ENCODE data around the gene CCDC137. TPM values are rescaled to one million over a fixed set of nuclear protein-coding genes. Genes with fewer than 3 reads are reported as not detected.
A peak's percentile ranks its signal among the peaks of the same experiment; 100 is the strongest.

Gene CCDC137
- total and polyA plus RNA-seq, 2 of the 13 experiments (the other 11 are each of a cell fraction or from before 2014, with no cell fraction given): 14.6 to 39.1 TPM

DNA sequence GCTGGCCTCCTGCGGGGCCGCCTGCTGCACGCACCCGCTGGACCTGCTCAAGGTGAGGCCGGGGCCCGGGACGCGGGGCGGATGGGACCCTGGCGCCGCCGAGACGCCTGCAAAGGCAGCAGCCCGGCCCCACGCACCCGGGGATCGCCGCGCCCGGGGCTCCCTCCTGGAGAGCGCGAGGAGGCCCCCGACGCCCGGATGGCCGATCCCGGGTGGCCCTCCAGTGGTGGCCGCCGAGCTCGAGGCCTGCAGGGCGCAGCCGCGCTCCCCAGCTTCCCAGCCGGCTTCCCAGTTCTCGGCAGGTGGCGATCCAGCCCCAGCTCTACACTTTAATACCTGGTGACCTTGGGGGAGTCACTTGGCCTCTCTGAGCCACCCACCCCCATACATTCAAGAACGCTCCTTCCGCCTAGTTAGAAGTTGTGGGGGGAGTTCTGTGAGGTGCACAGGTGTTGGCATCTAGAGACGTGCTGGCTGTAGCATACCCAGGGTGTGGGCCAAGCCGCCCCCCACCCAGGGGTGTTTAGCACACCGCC, 46.0 kb downstream of the CCDC137 start (continued):
- TF ChIP-seq, protein P1, sequence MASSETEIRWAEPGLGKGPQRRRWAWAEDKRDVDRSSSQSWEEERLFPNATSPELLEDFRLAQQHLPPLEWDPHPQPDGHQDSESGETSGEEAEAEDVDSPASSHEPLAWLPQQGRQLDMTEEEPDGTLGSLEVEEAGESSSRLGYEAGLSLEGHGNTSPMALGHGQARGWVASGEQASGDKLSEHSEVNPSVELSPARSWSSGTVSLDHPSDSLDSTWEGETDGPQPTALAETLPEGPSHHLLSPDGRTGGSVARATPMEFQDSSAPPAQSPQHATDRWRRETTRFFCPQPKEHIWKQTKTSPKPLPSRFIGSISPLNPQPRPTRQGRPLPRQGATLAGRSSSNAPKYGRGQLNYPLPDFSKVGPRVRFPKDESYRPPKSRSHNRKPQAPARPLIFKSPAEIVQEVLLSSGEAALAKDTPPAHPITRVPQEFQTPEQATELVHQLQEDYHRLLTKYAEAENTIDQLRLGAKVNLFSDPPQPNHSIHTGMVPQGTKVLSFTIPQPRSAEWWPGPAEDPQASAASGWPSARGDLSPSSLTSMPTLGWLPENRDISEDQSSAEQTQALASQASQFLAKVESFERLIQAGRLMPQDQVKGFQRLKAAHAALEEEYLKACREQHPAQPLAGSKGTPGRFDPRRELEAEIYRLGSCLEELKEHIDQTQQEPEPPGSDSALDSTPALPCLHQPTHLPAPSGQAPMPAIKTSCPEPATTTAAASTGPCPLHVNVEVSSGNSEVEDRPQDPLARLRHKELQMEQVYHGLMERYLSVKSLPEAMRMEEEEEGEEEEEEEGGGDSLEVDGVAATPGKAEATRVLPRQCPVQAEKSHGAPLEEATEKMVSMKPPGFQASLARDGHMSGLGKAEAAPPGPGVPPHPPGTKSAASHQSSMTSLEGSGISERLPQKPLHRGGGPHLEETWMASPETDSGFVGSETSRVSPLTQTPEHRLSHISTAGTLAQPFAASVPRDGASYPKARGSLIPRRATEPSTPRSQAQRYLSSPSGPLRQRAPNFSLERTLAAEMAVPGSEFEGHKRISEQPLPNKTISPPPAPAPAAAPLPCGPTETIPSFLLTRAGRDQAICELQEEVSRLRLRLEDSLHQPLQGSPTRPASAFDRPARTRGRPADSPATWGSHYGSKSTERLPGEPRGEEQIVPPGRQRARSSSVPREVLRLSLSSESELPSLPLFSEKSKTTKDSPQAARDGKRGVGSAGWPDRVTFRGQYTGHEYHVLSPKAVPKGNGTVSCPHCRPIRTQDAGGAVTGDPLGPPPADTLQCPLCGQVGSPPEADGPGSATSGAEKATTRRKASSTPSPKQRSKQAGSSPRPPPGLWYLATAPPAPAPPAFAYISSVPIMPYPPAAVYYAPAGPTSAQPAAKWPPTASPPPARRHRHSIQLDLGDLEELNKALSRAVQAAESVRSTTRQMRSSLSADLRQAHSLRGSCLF (CRISPR knock-in tag; IDR thresholded peaks at IDR 0.05; ENCODE audit: borderline replicate concordance): no peak
- TF ChIP-seq ARNT2 (CRISPR knock-in tag; IDR thresholded peaks at IDR 0.05; ENCODE audit: low read depth) (peak; percentile 22), RBM39 (IDR thresholded peaks at IDR 0.05; ENCODE audit: low read depth, low read length, poor library complexity, severe bottlenecking) (no peak), KDM5B (CRISPR knock-in tag; IDR thresholded peaks at IDR 0.05; ENCODE audit: borderline replicate concordance) (no peak; the same call in 1 of the 2 replicates), ZNF781 (CRISPR knock-in tag; IDR thresholded peaks at IDR 0.05; ENCODE audit: borderline replicate concordance, not compliant biosample characterization) (no peak), ZBTB46 (CRISPR knock-in tag; IDR thresholded peaks at IDR 0.05; ENCODE audit: borderline replicate concordance) (no peak), MXD4 (CRISPR knock-in tag; IDR thresholded peaks at IDR 0.05) (no peak), MYNN (CRISPR knock-in tag; IDR thresholded peaks at IDR 0.05; ENCODE audit: low read depth) (no peak), ZEB1 (IDR thresholded peaks at IDR 0.05; ENCODE audit: insufficient replicate concordance, low read depth) (no peak), ZBTB42 (CRISPR knock-in tag; IDR thresholded peaks at IDR 0.05) (0 out of 2 replicates have a peak, but pooled peaks have one; percentile 76), XRCC5 (optimal IDR thresholded peaks at IDR 0.05; ENCODE audit: low read length) (peak; percentile 8), SRSF1 (optimal IDR thresholded peaks at IDR 0.05; ENCODE audit: low read depth, low read length) (no peak), ZKSCAN1 (IDR thresholded peaks at IDR 0.05; ENCODE audit: low read length) (no peak), HOXA7 (CRISPR knock-in tag; IDR thresholded peaks at IDR 0.05) (no peak), ZNF224 (CRISPR knock-in tag; IDR thresholded peaks at IDR 0.05) (no peak)
- TF ChIP-seq, protein P2, sequence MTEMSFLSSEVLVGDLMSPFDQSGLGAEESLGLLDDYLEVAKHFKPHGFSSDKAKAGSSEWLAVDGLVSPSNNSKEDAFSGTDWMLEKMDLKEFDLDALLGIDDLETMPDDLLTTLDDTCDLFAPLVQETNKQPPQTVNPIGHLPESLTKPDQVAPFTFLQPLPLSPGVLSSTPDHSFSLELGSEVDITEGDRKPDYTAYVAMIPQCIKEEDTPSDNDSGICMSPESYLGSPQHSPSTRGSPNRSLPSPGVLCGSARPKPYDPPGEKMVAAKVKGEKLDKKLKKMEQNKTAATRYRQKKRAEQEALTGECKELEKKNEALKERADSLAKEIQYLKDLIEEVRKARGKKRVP (CRISPR knock-in tag; IDR thresholded peaks at IDR 0.05): no peak
- TF ChIP-seq, protein P3, sequence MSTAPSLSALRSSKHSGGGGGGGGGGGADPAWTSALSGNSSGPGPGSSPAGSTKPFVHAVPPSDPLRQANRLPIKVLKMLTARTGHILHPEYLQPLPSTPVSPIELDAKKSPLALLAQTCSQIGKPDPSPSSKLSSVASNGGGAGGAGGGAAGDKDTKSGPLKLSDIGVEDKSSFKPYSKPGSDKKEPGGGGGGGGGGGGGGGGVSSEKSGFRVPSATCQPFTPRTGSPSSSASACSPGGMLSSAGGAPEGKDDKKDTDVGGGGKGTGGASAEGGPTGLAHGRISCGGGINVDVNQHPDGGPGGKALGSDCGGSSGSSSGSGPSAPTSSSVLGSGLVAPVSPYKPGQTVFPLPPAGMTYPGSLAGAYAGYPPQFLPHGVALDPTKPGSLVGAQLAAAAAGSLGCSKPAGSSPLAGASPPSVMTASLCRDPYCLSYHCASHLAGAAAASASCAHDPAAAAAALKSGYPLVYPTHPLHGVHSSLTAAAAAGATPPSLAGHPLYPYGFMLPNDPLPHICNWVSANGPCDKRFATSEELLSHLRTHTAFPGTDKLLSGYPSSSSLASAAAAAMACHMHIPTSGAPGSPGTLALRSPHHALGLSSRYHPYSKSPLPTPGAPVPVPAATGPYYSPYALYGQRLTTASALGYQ (CRISPR knock-in tag; IDR thresholded peaks at IDR 0.05): no peak
